GM18858 (cell line): Measurements from ENCODE around the gene CASZ1.

ENCODE experiments used
- ATAC-seq: cut with Tn5 transposase; IDR thresholded peaks from one replicate; pipeline ENCODE4 v1.9.1; 2021; ENCODE audit not compliant: unreplicated experiment

CASZ1 gene

DNA sequence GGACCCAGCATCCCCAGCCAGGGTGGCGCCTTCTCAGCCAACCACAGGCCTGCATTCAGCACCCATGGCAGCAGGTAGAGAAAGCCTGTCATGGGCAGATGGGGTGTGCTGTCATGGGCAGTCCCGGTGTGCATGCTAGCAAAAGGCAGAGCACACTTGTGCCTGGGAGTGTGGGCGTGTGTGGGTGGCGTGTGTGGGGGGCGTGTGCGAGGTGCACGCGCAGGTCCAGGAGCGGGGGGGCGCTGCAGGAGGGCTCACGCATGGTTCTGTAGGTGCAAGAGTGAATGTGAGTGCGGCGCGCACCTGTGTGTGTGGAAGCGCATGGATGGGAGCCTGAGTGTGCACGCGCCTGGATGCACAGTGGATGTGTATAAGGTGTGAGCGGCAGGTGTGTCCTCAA lies 137.2 kb downstream of the CASZ1 start:
- ATAC-seq: no peak

DNA sequence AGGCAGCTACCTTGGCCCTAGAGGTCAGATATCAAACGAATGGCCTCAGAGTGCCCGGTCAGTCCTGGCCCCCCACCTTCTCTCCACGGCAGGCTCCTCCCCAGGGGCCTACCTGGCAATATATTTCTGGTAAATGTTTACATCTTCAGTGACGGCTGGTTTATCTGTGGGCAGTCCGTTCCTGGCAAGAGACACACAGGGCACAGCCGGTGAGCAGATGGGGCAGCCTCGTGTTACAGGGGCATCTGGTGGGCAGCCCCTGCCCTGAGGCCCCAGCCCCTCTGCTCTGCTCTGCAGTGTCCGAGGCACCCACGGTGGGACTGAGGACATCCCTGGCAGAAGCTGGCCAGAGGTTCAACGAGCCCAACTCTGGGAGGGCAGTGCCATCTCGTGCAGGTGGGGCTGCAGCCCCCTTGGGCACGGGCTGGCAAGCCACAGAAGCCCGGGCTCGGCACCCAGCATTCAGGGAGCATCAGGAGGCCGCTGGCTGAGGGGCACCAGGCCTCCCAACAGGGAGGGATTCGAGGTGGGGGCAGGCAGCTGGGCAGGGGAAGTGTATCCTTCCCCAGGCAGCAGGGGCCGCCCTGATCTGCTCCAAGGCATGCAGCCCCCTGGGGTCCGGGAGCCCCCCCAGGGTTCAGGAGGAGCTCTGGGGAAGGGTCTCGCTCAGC lies 137.9 kb downstream of the CASZ1 start:
- ATAC-seq: no peak

DNA sequence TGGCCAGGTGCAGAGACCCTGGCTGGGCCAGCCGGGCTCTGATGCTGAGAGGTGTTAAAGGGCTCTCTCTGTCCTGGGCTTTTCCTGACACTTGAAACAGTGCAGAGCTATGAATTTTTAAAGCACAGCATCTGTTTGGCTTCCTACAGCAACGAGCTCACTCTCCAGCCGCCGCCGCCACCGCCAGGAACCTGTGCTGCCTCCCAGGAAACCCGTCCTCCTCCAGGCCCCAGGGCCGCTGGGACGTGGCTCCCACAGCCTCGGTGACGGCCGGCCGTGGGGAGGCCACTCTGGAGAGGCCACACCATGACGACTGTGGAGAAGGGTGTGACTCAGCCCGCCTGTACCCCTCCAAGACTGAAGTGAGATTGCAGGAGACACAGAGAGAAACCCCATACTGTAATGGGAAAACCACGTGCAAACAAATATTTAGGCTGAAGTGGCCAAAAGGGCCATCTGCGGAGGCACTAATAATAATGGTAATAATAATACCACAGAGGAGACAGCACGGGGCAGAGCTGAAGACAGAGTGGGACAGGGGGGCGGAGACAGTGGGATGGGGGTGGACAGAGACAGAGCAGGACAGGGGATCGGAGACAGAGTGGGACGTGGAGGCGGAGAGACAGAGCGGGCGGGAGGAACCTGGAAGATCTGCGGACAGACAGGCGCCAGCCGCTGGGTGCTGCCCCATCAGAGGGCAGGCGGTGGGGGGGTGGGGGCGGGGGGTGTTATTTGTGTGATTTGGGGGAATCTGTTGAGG lies 139.2 kb downstream of the CASZ1 start:
- no peak for ATAC-seq

GRCh38 chr1:10656431-10656830 lies 140.0 kb downstream of the CASZ1 start:
- no peak for ATAC-seq

DNA sequence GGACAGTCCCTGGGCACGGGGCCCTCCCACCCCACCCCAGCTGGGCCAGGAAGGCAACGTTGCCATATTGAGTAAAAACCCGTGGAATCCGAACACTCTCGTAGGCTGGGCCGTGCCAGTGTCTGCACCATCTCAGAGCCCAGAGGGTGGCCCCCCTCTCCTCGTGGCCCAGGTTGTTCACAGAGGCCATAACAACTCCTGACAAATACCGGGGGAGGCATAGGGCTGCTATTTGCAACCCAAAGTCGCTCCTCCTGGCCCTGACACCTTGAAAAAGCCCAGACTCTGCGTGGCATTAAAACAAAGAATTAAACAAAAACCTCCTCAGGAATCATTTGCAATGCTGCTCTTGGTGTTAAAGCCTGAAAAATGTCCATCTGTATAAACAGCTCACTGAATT lies 141.4 kb downstream of the CASZ1 start:
- ATAC-seq: no peak

DNA sequence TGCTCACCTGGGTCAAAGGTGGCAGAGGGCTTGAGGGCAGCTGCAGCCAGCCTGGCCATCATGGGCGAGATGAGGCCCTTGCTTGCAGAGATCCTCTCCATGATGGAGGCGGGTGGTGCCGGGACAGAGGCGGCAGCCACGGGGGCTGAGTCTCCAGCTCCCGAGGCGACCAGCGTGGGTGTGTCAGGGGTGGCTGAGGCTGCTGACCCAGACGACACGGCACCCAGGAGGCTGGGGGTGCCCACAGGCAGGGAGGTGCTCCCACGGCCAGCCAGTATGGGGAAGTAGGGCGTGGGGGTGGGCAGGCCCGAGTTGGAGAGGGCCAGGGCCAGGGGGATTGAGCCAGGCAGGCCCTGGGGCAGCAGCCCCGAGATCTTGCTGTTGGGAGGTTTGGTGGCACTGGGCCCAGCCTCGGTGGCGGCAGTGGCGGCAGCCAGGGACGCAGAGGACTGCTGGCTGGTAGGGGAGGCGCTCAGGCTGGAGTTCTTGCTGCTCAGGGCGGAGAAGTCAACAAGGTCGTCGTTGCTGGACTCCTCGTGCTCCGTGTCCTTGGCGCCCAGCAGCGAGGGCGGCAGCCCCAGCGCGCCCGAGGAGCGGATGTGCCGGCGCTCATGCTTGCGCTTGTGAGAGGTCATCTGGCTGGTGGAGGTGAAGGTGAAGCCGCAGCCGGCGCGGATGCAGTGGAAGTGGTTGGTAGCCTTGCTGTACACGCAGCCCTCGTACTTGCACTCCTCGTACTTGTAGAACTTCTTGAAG lies 142.9 kb downstream of the CASZ1 start:
- no peak for ATAC-seq

GRCh38 chr1:10652626-10653025 lies 143.8 kb downstream of the CASZ1 start:
- ATAC-seq: no peak

- no peak for ATAC-seq
These were observed 144.7 kb downstream of the CASZ1 start for GRCh38 chr1:10651793-10652192.

DNA sequence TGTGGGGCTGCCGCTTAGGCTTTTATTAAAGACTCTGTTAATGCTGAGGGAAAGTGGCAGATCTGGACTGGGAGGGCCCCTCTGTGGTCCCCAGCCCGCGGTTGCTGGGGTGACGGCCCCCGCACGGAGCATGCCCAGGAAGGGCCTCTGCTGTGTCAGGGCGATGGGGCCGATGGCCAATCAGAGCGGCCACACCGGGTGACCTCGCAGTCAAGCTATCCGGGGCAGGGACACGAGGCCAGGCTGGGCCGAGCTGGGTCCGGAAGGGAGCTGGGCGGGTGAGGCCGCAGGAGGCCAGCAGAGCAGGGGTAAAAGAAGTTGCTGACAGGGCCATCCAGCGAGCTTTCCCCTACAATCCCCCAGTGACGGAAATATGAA lies 145.1 kb downstream of the CASZ1 start:
- no peak for ATAC-seq

DNA sequence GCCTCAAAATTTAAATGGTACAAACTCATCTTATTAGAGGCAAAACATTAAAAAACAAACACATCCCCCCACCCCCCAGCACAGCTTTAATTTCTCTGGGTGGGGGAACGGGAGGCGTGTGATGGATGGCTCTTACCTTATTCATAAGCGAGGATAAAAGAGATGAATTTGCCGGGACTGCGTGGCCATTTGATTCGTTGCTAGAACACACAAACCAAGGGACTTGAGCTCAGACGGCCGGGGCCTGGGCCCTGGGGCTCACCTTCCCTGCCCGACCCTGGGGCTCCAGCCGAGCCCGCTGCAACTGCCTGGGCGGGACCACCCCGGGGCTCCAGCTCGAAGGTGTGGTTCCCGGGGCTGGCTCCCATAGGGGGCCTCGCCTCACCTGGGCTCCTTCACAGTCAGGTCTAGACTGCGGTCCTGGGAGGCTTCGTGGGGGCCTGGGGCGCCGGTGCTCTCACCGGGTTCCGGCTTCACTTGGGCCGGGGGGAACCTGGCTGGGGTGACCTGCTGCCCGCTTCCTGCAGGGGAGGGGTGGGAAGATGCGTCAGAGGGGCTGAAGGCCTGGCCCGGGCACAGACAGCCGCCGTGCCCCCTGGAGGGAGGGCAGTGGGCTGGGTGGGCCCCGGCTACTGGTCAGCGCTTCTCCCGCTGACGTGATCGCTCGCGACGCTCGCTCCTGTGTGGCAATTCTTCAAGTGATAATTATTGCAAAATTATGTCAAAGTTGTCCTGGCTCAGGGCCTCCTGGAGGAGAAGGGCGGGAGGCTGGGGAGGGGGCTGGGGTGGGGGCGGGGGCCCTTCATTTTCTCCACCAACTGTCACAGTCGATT lies 145.7 kb downstream of the CASZ1 start:
- no peak for ATAC-seq

DNA sequence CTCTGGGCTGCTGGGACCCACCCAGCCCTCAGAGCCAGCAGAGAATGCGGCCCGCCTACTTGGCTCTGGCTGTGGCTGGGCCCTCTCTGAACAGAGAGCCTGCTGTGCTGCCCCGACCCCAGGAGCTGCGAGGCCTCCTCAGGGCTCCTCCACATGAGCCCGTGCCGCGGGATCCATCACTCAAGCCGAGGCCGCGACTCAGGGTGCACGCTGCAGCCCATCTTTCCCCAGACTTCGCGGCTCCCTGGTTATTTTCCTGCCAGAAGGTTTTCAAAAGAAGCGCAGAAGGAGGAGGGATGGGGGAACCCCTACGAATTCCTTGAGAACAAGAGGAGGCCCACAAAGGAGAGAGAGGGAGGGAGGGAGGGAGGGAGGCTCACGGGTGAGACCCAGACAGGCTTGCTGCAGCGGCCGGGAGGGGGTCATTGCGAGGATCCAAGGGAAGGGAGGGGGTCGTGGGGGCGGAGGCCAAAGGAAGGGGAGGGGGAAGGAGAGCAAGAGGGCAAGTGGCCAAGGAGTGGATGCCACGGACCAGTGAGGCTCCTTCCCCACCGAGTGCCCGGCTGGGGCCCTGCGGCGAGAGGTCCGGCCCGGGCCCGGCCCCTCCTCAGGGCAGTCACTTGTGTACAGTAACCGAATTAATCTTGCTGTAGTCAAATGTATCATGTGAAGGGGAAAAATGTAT lies 146.8 kb downstream of the CASZ1 start:
- ATAC-seq: no peak

DNA sequence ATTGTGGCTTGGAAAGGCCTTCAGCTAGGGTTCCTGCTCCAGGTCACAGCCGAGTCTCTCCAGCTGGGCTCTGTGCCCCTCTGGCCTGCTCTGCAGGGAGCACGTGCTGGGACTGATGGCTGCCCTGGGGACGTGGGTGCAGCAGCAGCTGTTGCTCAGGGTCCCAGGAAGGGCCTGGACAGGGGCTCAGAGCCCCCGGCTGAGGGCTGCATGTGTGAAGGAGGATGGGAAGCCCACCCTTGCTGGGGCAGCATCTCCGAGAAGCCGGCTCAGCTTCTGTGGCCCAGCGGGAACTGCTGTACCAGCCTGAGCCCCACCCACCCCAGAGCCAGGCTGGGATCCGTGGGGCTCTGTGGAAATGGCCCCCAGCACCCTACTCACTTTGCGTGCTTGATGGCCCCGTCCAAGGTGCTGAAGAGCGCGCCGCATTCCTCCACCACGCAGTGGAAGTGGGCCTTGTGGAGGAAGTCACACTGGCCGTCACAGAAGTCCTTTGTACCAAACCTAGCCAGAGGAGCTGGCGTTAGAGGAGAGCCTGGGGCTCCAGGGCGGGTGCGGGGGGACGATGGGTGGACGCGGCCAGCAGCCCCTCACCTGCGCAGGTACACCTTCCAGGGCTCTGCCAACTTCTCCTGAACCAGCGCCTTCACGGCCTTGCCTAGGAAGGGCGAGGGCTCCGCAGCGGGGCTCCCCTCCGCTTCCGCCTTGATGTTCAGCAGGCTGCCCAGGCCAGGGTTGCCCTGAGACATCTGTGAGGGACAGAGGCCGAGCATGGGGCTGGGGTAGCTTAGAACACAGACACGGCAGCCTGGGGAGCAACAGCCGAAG lies 147.5 kb downstream of the CASZ1 start:
- no peak for ATAC-seq

DNA sequence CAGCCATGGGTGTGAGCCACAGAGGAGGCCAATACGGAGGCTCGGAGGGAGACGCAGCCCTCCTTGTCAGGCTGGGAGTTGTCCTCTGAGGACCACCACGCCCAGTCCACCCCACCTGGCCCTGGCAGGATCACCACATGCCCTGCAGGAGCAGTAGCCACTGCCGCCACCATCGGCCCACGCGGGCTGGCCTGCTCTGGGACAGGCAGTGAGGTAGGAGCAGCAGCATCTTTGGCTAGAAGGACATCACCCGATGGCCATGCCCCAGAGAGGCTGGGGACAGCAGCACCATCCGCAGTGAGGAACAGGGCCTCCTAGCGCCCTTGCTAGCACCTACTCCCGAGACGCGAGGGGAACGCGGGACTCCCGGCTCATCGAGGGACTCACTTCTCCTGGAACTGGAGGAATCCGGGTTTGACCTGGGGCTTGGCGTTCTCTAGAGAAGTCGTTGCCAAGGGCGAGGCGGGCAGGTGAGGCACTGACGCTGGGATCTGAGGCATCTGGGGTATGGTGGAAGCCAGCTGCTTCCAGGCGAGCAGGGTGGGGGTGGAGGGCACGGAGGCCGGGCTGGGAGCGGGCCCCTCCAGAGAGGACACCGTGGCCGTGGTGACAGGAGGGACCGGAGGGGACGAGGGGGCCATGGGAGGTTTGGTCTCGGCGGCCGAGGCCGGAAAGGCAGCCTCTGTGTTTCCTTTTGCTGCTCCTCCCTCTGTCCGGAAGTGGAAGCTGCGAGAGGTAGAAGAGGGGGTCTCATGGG lies 148.9 kb downstream of the CASZ1 start:
- ATAC-seq: no peak

DNA sequence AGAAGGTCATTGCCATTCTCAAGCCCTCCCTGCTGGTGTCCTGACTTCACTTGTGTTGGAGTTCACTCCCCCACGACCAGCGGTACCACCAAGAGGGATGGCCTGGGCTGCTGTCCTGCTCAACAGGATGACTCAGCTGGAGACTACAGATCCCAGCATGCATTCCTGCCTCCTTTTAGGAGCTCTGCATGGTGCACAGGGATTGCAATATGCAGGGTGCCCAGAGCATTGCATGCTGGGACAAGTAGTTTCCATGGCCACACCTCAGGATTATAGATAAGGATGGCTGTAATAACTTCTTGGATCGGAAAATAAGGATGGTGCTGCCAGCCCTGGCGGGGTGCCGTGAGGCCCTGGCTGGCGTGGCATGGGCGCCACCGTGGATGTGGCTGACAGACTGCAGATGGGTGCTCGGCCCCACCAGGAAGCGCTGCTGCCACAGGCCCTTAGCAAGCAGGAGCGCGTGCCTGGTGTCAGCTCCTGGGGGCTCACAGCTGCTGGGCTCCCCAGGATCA lies 150.0 kb downstream of the CASZ1 start:
- no peak for ATAC-seq

- ATAC-seq: no peak
These were observed 151.9 kb downstream of the CASZ1 start for GRCh38 chr1:10644307-10645128.

GRCh38 chr1:10643607-10644306 lies 152.7 kb downstream of the CASZ1 start:
- ATAC-seq: no peak

DNA sequence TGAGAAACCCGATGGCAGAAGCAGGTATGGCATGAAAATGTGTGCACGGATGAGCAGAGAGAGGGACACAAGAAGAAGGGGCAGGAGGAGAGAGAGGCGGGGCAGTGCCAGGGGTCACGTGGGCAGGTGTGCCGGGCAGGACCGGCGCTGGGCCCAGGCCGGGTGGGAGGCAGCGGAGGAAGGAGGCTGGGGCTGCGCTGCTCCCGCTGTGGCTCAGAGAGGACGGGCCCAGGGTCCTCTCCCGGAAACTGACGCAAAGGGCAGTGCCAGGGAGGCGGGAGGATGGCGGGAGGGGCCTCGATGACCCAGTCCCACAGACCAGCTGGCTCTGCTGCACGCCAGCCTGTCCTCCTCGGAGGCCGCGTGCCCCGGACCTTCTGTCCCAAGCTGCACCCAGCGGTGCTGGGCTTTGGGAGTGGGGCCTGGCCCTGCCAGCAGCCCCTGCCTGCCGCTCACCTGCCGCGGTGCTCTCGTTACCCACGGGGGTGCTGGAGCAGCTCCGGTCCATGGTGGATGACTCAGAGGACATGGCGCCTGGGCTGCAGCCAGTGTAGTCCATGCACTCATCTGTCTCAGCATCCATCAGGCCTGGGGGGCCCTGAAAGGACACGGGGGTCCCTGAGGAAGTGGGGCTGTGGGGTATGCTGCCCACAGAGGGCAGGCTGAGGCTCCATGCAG lies 153.9 kb downstream of the CASZ1 start:
- ATAC-seq: no peak
